ENCODE measurements around the gene CLEC4C. TPM values are rescaled to one million over a fixed set of nuclear protein-coding genes. Genes with fewer than 3 reads are reported as not detected.
"Not testable (repeated sequence)": the region's sequence is repeated elsewhere in the genome, so short reads cannot be mapped to it uniquely, and the experiment has no call there.

CLEC4C gene
- total and polyA plus RNA-seq, 2 of the 4 experiments (the other 2 are of a cell fraction), result not detected

DNA sequence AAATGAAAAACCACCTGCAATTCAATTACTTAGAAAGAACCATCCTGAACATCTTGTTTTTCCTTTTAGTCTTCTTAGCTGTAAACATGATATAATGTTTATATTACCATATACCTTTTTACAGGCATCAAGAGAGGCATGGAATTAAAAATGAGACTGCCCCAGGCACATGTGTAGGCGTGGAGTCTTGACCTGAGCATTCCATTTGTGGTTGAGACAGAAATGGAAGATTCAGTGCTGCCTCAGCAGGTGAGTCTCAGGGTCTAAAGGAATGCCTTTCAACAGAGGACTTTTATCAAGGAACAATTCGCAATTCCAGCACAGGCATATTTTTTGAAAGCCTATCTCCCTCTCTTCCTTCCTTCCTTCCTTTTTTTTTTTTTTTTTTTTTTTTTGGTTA, 9.8 kb upstream of the CLEC4C start:
- Histone ChIP-seq H2BK20ac (ENCODE audit: low read depth, low read length) (no peak overlapping the region), H3K36me3 (ENCODE audit: control insufficient read depth, insufficient read depth, low read length) (no peaks in the 10 kb centered on the region), H2BK5ac (ENCODE audit: low read depth, low read length, poor library complexity, severe bottlenecking) (no peak overlapping the region), H2AFZ (replicated peaks; ENCODE audit: low read length, poor library complexity) (no peak overlapping the region), H4K91ac (ENCODE audit: insufficient read depth, low read depth, low read length) (no peak overlapping the region), H3K18ac (ENCODE audit: low read depth, low read length) (no peak overlapping the region), H3K23ac (ENCODE audit: low read depth, low read length) (no peak overlapping the region), H2AK9ac (replicated peaks; ENCODE audit: low read depth, low read length, poor library complexity) (no peak overlapping the region), H3K27me3 (ENCODE audit: control insufficient read depth, insufficient read depth, low read length) (no peaks in the 10 kb centered on the region), H3K79me1 (ENCODE audit: low read depth in 1 of 2, low read length in 2 of 2) (no peaks in the 10 kb centered on the region), H3K4me3 (ENCODE audit: insufficient read depth, low read depth, low read length) (no peak overlapping the region), H3K4me2 (ENCODE audit: low read depth, low read length) (no peak overlapping the region), H3K9me1 (ENCODE audit: insufficient read depth, low read length) (no peaks in the 10 kb centered on the region), H2BK15ac (ENCODE audit: low read depth, low read length) (no peak overlapping the region), H3K27ac (ENCODE audit: insufficient read depth, low read length) (no peak overlapping the region), H2AK5ac (ENCODE audit: low read depth, low read length) (no peak overlapping the region), H4K5ac (ENCODE audit: low read depth, low read length) (no peak overlapping the region), H3K56ac (ENCODE audit: extremely low read depth, insufficient read depth, low read length) (no peak overlapping the region), H3K14ac (replicated peaks; ENCODE audit: low read depth, low read length) (no peak overlapping the region), H3K9me3 (ENCODE audit: control insufficient read depth, insufficient read depth, low read length) (peaks cover 2% of the 10 kb centered on the region), H3K4me1 (ENCODE audit: control insufficient read depth, insufficient read depth, low read length) (no peaks in the 10 kb centered on the region), H3K4ac (ENCODE audit: low read depth, low read length) (no peak overlapping the region), H4K20me1 (ENCODE audit: insufficient read depth, low read length) (no peaks in the 10 kb centered on the region), H4K8ac (ENCODE audit: low read depth in 2 of 2, low read length in 2 of 2) (no peak overlapping the region), H3K9ac (ENCODE audit: low read depth, low read length) (no peak overlapping the region), H2BK120ac (ENCODE audit: low read depth, low read length) (no peak overlapping the region)
- dilution Hi-C loops (cut with HindIII; ENCODE audit: low sequenced_read_pairs, unreplicated experiment), result no loop called here
- no peak for DNase-seq
- 0% methylated on average over 1 of the region's 2 CpGs; no CpG with 5 or more reads in 1 of the 2 experiments for WGBS, 2 experiments (ENCODE audit: extremely low coverage in 2 of 2, insufficient read length in 1 of 2)
- TF ChIP-seq, protein P1, sequence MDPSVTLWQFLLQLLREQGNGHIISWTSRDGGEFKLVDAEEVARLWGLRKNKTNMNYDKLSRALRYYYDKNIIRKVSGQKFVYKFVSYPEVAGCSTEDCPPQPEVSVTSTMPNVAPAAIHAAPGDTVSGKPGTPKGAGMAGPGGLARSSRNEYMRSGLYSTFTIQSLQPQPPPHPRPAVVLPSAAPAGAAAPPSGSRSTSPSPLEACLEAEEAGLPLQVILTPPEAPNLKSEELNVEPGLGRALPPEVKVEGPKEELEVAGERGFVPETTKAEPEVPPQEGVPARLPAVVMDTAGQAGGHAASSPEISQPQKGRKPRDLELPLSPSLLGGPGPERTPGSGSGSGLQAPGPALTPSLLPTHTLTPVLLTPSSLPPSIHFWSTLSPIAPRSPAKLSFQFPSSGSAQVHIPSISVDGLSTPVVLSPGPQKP (IDR thresholded peaks at IDR 0.05; ENCODE audit: borderline replicate concordance, low read depth, low read length), result no peak
- TF ChIP-seq MAFK (IDR thresholded peaks at IDR 0.05; ENCODE audit: low read depth, low read length) (no peak), NFE2L2 (IDR thresholded peaks at IDR 0.05; ENCODE audit: low read depth, low read length) (no peak), FOS (IDR thresholded peaks at IDR 0.05; ENCODE audit: low read depth, low read length) (no peak), SMC3 (IDR thresholded peaks at IDR 0.05; ENCODE audit: low read depth, low read length) (no peak), RFX5 (IDR thresholded peaks at IDR 0.05; ENCODE audit: low read depth, low read length) (no peak), MXI1 (IDR thresholded peaks at IDR 0.05; ENCODE audit: borderline replicate concordance, low read depth, low read length) (no peak), MAZ (IDR thresholded peaks at IDR 0.05; ENCODE audit: borderline replicate concordance, low read depth, low read length) (no peak), RAD21 (IDR thresholded peaks at IDR 0.05; ENCODE audit: low read length) (no peak)
- no TSS peak for BruUV-seq (replicated peaks)
- intact Hi-C loops (cut with micrococcal nuclease), result no loop called here
- POLR2A ChIA-PET (ENCODE audit: unreplicated experiment), result no interaction called here
- in situ Hi-C loops (cut with MboI; ENCODE audit: low sequenced_read_pairs), result no loop called here
- CTCF ChIA-PET, result no interaction called here
- no peak for ATAC-seq (ENCODE audit: low read depth)

DNA sequence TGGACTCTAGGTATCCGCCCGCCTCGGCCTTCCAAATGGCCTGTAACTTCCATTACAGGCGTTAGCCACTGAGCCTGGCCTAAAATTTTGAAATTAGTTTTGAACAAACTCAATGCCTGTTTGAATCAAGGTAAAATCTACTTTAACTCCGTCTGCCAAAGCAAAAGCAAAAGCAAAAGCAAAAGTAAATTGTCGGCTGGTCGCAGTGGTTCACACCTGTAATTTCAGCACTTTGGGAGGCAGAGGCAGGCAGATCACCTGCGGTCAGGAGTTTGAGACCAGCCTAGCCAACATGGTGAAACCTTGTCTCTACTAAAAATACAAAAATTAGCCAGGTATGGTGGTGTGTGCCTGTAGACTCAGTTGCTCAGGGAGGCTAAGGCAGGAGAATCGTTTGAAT, 8.5 kb upstream of the CLEC4C start:
- H3K27ac ChIP-seq (ENCODE audit: insufficient read depth, low read length); H3K9ac ChIP-seq (ENCODE audit: low read depth, low read length); H3K79me1 ChIP-seq (ENCODE audit: low read depth in 1 of 2, low read length in 2 of 2); H2AK5ac ChIP-seq (ENCODE audit: low read depth, low read length); H3K18ac ChIP-seq (ENCODE audit: low read depth, low read length); H3K4ac ChIP-seq (ENCODE audit: low read depth, low read length); H3K9me1 ChIP-seq (ENCODE audit: insufficient read depth, low read length); POLR2A ChIA-PET (ENCODE audit: unreplicated experiment); H4K20me1 ChIP-seq (ENCODE audit: insufficient read depth, low read length); H2AK9ac ChIP-seq (replicated peaks; ENCODE audit: low read depth, low read length, poor library complexity); H2BK5ac ChIP-seq (ENCODE audit: low read depth, low read length, poor library complexity, severe bottlenecking); H3K4me3 ChIP-seq (ENCODE audit: insufficient read depth, low read depth, low read length); H2BK20ac ChIP-seq (ENCODE audit: low read depth, low read length); H3K4me2 ChIP-seq (ENCODE audit: low read depth, low read length); H3K14ac ChIP-seq (replicated peaks; ENCODE audit: low read depth, low read length); H4K91ac ChIP-seq (ENCODE audit: insufficient read depth, low read depth, low read length); CTCF ChIA-PET; H2AFZ ChIP-seq (replicated peaks; ENCODE audit: low read length, poor library complexity); H3K23ac ChIP-seq (ENCODE audit: low read depth, low read length); intact Hi-C loops (cut with micrococcal nuclease); H3K4me1 ChIP-seq (ENCODE audit: control insufficient read depth, insufficient read depth, low read length); H4K8ac ChIP-seq (ENCODE audit: low read depth in 2 of 2, low read length in 2 of 2); H3K36me3 ChIP-seq (ENCODE audit: control insufficient read depth, insufficient read depth, low read length); H4K5ac ChIP-seq (ENCODE audit: low read depth, low read length); H2BK15ac ChIP-seq (ENCODE audit: low read depth, low read length); H3K27me3 ChIP-seq (ENCODE audit: control insufficient read depth, insufficient read depth, low read length); dilution Hi-C loops (cut with HindIII; ENCODE audit: low sequenced_read_pairs, unreplicated experiment); H3K9me3 ChIP-seq (ENCODE audit: control insufficient read depth, insufficient read depth, low read length); in situ Hi-C loops (cut with MboI; ENCODE audit: low sequenced_read_pairs); H3K56ac ChIP-seq (ENCODE audit: extremely low read depth, insufficient read depth, low read length); DNase-seq; ATAC-seq (ENCODE audit: low read depth); H2BK120ac ChIP-seq (ENCODE audit: low read depth, low read length); BruUV-seq (replicated peaks): not testable (repeated sequence)
- WGBS, 2 experiments (ENCODE audit: extremely low coverage in 2 of 2, insufficient read length in 1 of 2), result 92% methylated on average over 2 of the region's 9 CpGs; no CpG with 5 or more reads in 1 of the 2 experiments

Data from IMR-90 (cell line).